ENCODE results near the gene RBM44.

RBM44 gene

GRCh38 chr2:237862528-237862895 lies 63.9 kb downstream of the RBM44 start:
- no peak for TF ChIP-seq CTCF (IDR thresholded peaks at IDR 0.05; ENCODE audit: low read length, missing control alignments)
- no peak overlapping the region for H3K4me3 ChIP-seq (replicated peaks; ENCODE audit: low read depth, low read length)
- no peak for DNase-seq (ENCODE audit: low read depth)

GRCh38 chr2:237863102-237863511 lies 64.5 kb downstream of the RBM44 start:
- TF ChIP-seq CTCF (IDR thresholded peaks at IDR 0.05; ENCODE audit: low read length, missing control alignments): no peak
- no peak for DNase-seq (ENCODE audit: low read depth)
- no peak overlapping the region for H3K4me3 ChIP-seq (replicated peaks; ENCODE audit: low read depth, low read length)

- no peak for TF ChIP-seq CTCF (IDR thresholded peaks at IDR 0.05; ENCODE audit: low read length, missing control alignments)
- no peak overlapping the region for H3K4me3 ChIP-seq (replicated peaks; ENCODE audit: low read depth, low read length)
- DNase-seq (ENCODE audit: low read depth): no peak
These were observed 65.3 kb downstream of the RBM44 start for GRCh38 chr2:237863689-237864443.

GRCh38 chr2:237864444-237864931 lies 65.9 kb downstream of the RBM44 start:
- DNase-seq (ENCODE audit: low read depth): no peak
- no peak overlapping the region for H3K4me3 ChIP-seq (replicated peaks; ENCODE audit: low read depth, low read length)
- no peak for TF ChIP-seq CTCF (IDR thresholded peaks at IDR 0.05; ENCODE audit: low read length, missing control alignments)

- no peak for TF ChIP-seq CTCF (IDR thresholded peaks at IDR 0.05; ENCODE audit: low read length, missing control alignments)
- H3K4me3 ChIP-seq (replicated peaks; ENCODE audit: low read depth, low read length): no peak overlapping the region
- DNase-seq (ENCODE audit: low read depth): peak; percentile 79
These were observed 66.5 kb downstream of the RBM44 start for GRCh38 chr2:237864940-237865622.

GRCh38 chr2:237865623-237866041 lies 67.1 kb downstream of the RBM44 start:
- TF ChIP-seq CTCF (IDR thresholded peaks at IDR 0.05; ENCODE audit: low read length, missing control alignments): peak; percentile 20
- no peak overlapping the region for H3K4me3 ChIP-seq (replicated peaks; ENCODE audit: low read depth, low read length)
- no peak for DNase-seq (ENCODE audit: low read depth)
